Stomach (tissue), 9 donors: ENCODE measurements around the gene ERMAP. TPM values are rescaled to one million over a fixed set of nuclear protein-coding genes. Genes with fewer than 3 reads are reported as not detected.
"Not testable (repeated sequence)": the region's sequence is repeated elsewhere in the genome, so short reads cannot be mapped to it uniquely, and the experiment has no call there.

Experiments used
- DNase-seq, 2 donors: peaks; one replicate each; pipeline versions ENCODE4 v3.0.0 to v3.0.0-alpha.2; 2013 to 2019
- H3K27ac ChIP-seq, 5 donors: fragments of 200-600 bp in 4 of 5; sonication (generic) in 4 of 5; one replicate each; pipeline ENCODE4 v1.5.1; 2013 to 2019; ENCODE audit warnings: mild to moderate bottlenecking in 1 of 5, moderate library complexity in 1 of 5
- H3K27me3 ChIP-seq, 3 donors: fragments of 200-600 bp; sonication (generic); one replicate each; pipeline ENCODE4 v1.5.1; 2017 to 2019; ENCODE audit warnings: mixed run types in 1 of 3
- H3K36me3 ChIP-seq, 4 donors: fragments of 200-600 bp; sonication (generic); 1 replicate in 3 of 4; 2 replicates in 1 of 4; pipeline ENCODE4 v1.5.1; 2016 to 2019
- H3K4me1 ChIP-seq, 4 donors: fragments of 200-600 bp; sonication (generic); one replicate each; pipeline ENCODE4 v1.5.1; 2016 to 2019
- H3K4me3 ChIP-seq, 4 donors: fragments of 200-600 bp; sonication (generic) in 3 of 4; one replicate each; pipeline ENCODE4 v1.5.1; 2016 to 2019; ENCODE audit warnings: mild to moderate bottlenecking in 1 of 4
- H3K9me3 ChIP-seq, 4 donors: fragments of 200-600 bp; sonication (generic); one replicate each; pipeline ENCODE4 v1.5.1; 2016 to 2019
- CTCF ChIP-seq, 7 experiments: fragments of 450-650 bp in 4 of 7; fragments of 200-600 bp in 3 of 7; sonication (generic) in 3 of 7; IDR thresholded peaks; one replicate each; pipeline ENCODE4 v1.5.1; 2016 to 2019; ENCODE audit warnings: antibody characterized with exemption in 7 of 7, control low read depth in 2 of 7, mild to moderate bottlenecking in 1 of 7
- EP300 ChIP-seq: sonication (generic); formaldehyde crosslinking; IDR thresholded peaks from one replicate; pipeline ENCODE4 v1.6.1; 2017; ENCODE audit warnings: antibody characterized with exemption
- POLR2A ChIP-seq, 4 donors: fragments of 450-650 bp; IDR thresholded peaks; one replicate each; pipeline ENCODE4 v1.6.1; 2016; ENCODE audit warnings: antibody characterized with exemption in 4 of 4, control low read depth in 2 of 4, mild to moderate bottlenecking in 1 of 4, moderate library complexity in 1 of 4
- POLR2AphosphoS5 ChIP-seq, 3 donors: sonication (generic); formaldehyde crosslinking; IDR thresholded peaks; one replicate each; pipeline ENCODE4 v1.6.1; 2016; ENCODE audit warnings: antibody characterized with exemption in 3 of 3
- WGBS, 5 donors: extraction: QIAGEN DNeasy Blood & Tissue Kit in 3 of 5; methylation state at CpG; one replicate each; pipeline versions ENCODE4 v1.1.5 to v1.1.7; 2013 to 2018; 5-methylcytosine and 5-hydroxymethylcytosine counted together
- intact Hi-C: fragments of 100-400 bp; cut with DNase I; formaldehyde crosslinking; loops from one replicate; pipeline ENCODE4 v1.15.1; 2023; ENCODE audit warnings: low total_unique reads
- polyA plus RNA-seq, 3 donors: library from polyadenylated mRNA; stranded (reverse); fragments of 200-250 nt; gene quantifications; one replicate each; pipeline ENCODE4 v1.2.3, GENCODE V29; 2013
- total RNA-seq, 5 donors: library from RNA; depleted of rRNA; stranded (reverse); fragments of >200 nt; gene quantifications; one replicate each; pipeline versions ENCODE4 v1.1.0 to v1.2.3, GENCODE V29; 2014 to 2016
- donor health status: healthy with polysubstance abuse.
- donor health status: Bipolar disorder and iron deficiency.
- donor health status: healthy.

ERMAP gene
- total and polyA plus RNA-seq, 8 donors, result 3.5 to 13.6 (median 4.9) TPM; not detected in 1

- intact Hi-C loops, result no loop called here
- DNase-seq, result no peak
Observed at GRCh38 chr1:42806171-42806570, 10.8 kb upstream of the ERMAP start.

GRCh38 chr1:42806593-42806992 lies 10.3 kb upstream of the ERMAP start:
- Histone ChIP-seq H3K4me3 (no peak overlapping the region), H3K36me3 (peaks cover 0 to 35% (median 23%) of the 10 kb centered on the region in 4 donors), H3K27ac (no peak overlapping the region), H3K27me3 (no peaks in the 10 kb centered on the region), H3K4me1 (no peaks in the 10 kb centered on the region), H3K9me3 (no peaks in the 10 kb centered on the region)
- 91 to 95% (median 94%) methylated on average over 5 of the region's 5 CpGs for WGBS, 5 donors
- no peak for TF ChIP-seq POLR2AphosphoS5 (IDR thresholded peaks at IDR 0.05)
- no peak for TF ChIP-seq EP300
- no peak for TF ChIP-seq CTCF (IDR thresholded peaks at IDR 0.05)
- no peak for TF ChIP-seq POLR2A (IDR thresholded peaks at IDR 0.05)
- intact Hi-C loops, result no loop called here
- DNase-seq, result no peak

More at GRCh38 chr1:42806171-42806570, 10.8 kb upstream of the ERMAP start:
- TF ChIP-seq POLR2A (IDR thresholded peaks at IDR 0.05) (no peak), POLR2AphosphoS5 (IDR thresholded peaks at IDR 0.05) (no peak), CTCF (IDR thresholded peaks at IDR 0.05) (no peak), EP300 (no peak)
- Histone ChIP-seq H3K36me3 (peaks cover 0 to 33% (median 20%) of the 10 kb centered on the region in 4 donors), H3K4me3 (no peak overlapping the region), H3K4me1 (no peaks in the 10 kb centered on the region), H3K9me3 (no peaks in the 10 kb centered on the region), H3K27me3 (no peaks in the 10 kb centered on the region), H3K27ac (no peak overlapping the region)

- H3K9me3 ChIP-seq, result no peaks in the 10 kb centered on the region
- DNase-seq, result no peak
- no peak overlapping the region for H3K4me3 ChIP-seq
- intact Hi-C loops, result no loop called here
- no peaks in the 10 kb centered on the region for H3K4me1 ChIP-seq
- no peaks in the 10 kb centered on the region for H3K27me3 ChIP-seq
- peaks cover 0 to 35% (median 23%) of the 10 kb centered on the region in 4 donors for H3K36me3 ChIP-seq
- TF ChIP-seq EP300 (no peak), POLR2A (IDR thresholded peaks at IDR 0.05) (no peak), CTCF (IDR thresholded peaks at IDR 0.05) (no peak), POLR2AphosphoS5 (IDR thresholded peaks at IDR 0.05) (no peak)
- no peak overlapping the region for H3K27ac ChIP-seq
Observed at GRCh38 chr1:42807056-42807668, 9.8 kb upstream of the ERMAP start.

- H3K4me1 ChIP-seq, result peaks cover 19 to 35% (median 23%) of the 10 kb centered on the region in 4 donors
- peaks cover 0 to 16% (median 11%) of the 10 kb centered on the region in 4 donors for H3K36me3 ChIP-seq
- H3K27ac ChIP-seq, H3K9me3 ChIP-seq, intact Hi-C loops, H3K27me3 ChIP-seq, H3K4me3 ChIP-seq, DNase-seq: not testable (repeated sequence)
- WGBS, 5 donors, result 95 to 100% (median 100%) methylated on average over 2 to 3 of the region's 3 CpGs
Observed at GRCh38 chr1:42814815-42815214, 2.1 kb upstream of the ERMAP start.

GRCh38 chr1:42815941-42816584 lies 859 bp upstream of the ERMAP start:
- Histone ChIP-seq H3K4me3 (peak overlapping the region; percentile 64 to 85 (median 73)), H3K4me1 (peaks cover 19 to 35% (median 26%) of the 10 kb centered on the region in 4 donors), H3K9me3 (no peaks in the 10 kb centered on the region), H3K36me3 (peaks cover 0 to 12% (median 7%) of the 10 kb centered on the region in 4 donors), H3K27ac (peak overlapping the region in 4 of 5 donors; percentile 95 to 99 (median 98)), H3K27me3 (no peaks in the 10 kb centered on the region)
- intact Hi-C loops, result no loop called here
- peak in 1 of 2 donors; percentile 37 for DNase-seq
- TF ChIP-seq EP300 (no peak), POLR2AphosphoS5 (IDR thresholded peaks at IDR 0.05) (no peak), POLR2A (IDR thresholded peaks at IDR 0.05) (no peak), CTCF (IDR thresholded peaks at IDR 0.05) (no peak)
- 25 to 37% (median 29%) methylated on average over 7 of the region's 7 CpGs for WGBS, 5 donors
